Activated naive CD4-positive, alpha-beta T cell treated with anti-CD3 and anti-CD28 coated beads, Interleukin-2, amount 50 U/mL, for 24 hours (primary cell): ENCODE measurements around the gene BOC.
A peak's percentile ranks its signal among the peaks of the same experiment; 100 is the strongest.

Source experiments
- H3K27ac Mint-ChIP-seq: one replicate; pipeline ENCODE4 v1.8.0; 2021; ENCODE audit warnings: mild to moderate bottlenecking, mixed read lengths
- H3K27me3 Mint-ChIP-seq: one replicate; pipeline ENCODE4 v1.8.0; 2021; ENCODE audit warnings: mixed read lengths
- H3K36me3 Mint-ChIP-seq: one replicate; pipeline ENCODE4 v1.8.0; 2021; ENCODE audit warnings: mixed read lengths
- H3K4me1 Mint-ChIP-seq: one replicate; pipeline ENCODE4 v1.8.0; 2021; ENCODE audit warnings: mixed read lengths
- H3K4me3 Mint-ChIP-seq: one replicate; pipeline ENCODE4 v1.8.0; 2021; ENCODE audit warnings: mild to moderate bottlenecking, mixed read lengths
- H3K9me3 Mint-ChIP-seq: one replicate; pipeline ENCODE4 v1.8.0; 2021; ENCODE audit warnings: mixed read lengths

The BOC gene

DNA sequence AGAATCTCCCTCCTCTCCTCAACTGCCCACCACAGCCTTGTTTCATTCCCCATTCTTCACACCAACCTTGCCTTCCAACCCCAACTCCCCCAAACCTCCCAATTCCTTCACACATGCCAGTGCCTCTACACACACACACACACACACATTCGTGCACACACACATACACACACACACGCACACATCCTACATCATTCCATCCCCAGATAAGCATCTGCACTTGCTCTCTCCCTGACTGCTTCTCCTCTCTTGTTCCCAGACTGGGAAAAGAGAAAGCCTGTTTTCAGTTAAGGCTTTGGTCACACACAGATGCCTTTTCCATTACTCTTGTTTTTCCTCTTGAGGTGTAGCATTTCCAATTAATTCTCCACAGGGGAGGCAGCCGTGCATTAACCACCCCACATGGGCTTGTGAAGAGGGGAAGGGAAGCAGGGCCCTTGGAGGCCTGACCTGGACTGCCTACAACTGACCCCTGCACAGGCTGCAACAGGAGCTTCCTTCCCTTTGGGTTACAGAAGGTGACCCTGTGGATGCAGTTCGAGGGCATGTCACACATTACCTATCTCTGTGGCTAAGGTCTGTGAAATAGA is 32.0 kb upstream of the BOC start:
- H3K4me3 Mint-ChIP-seq, result no peak overlapping the region
- H3K27me3 Mint-ChIP-seq, result no peaks in the 10 kb centered on the region
- H3K9me3 Mint-ChIP-seq, result no peaks in the 10 kb centered on the region
- H3K36me3 Mint-ChIP-seq, result no peaks in the 10 kb centered on the region
- no peaks in the 10 kb centered on the region for H3K4me1 Mint-ChIP-seq
- H3K27ac Mint-ChIP-seq, result no peak overlapping the region

- no peaks in the 10 kb centered on the region for H3K36me3 Mint-ChIP-seq
- H3K27me3 Mint-ChIP-seq, result no peaks in the 10 kb centered on the region
- H3K9me3 Mint-ChIP-seq, result no peaks in the 10 kb centered on the region
- no peak overlapping the region for H3K27ac Mint-ChIP-seq
- no peaks in the 10 kb centered on the region for H3K4me1 Mint-ChIP-seq
- no peak overlapping the region for H3K4me3 Mint-ChIP-seq
Observed at GRCh38 chr3:113183748-113184661, 27.4 kb upstream of the BOC start.

- Mint-ChIP-seq H3K4me1 (no peaks in the 10 kb centered on the region), H3K27ac (no peak overlapping the region), H3K27me3 (peaks cover 2% of the 10 kb centered on the region), H3K36me3 (no peaks in the 10 kb centered on the region), H3K4me3 (no peak overlapping the region), H3K9me3 (no peaks in the 10 kb centered on the region)
Observed at GRCh38 chr3:113185194-113185835, 26.0 kb upstream of the BOC start.

- Mint-ChIP-seq H3K4me1 (no peaks in the 10 kb centered on the region), H3K9me3 (no peaks in the 10 kb centered on the region), H3K4me3 (no peak overlapping the region), H3K27me3 (peaks cover 2% of the 10 kb centered on the region), H3K36me3 (no peaks in the 10 kb centered on the region), H3K27ac (no peak overlapping the region)
Observed at GRCh38 chr3:113186566-113186965, 24.8 kb upstream of the BOC start.

DNA sequence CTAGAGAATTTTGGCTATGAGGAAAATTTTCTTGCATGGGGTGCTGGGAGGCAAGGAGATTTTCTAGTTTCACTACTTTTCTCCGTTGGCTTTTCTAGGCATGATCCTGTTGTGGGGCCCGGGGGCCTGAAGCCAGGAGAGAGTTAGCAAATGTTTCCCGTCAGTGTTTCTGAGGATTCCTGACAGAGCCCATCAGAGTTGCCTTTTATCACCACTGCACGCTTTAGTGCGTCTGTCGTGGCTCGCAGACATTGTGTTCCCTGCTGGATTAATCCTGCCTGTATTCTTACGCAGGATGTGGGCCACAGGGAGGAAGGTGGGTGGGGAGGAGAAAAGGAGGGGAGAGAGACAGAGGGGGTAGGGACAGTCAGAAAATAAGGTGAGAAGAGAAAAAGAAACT is 18.1 kb upstream of the BOC start:
- H3K27me3 Mint-ChIP-seq, result peaks cover 2% of the 10 kb centered on the region

DNA sequence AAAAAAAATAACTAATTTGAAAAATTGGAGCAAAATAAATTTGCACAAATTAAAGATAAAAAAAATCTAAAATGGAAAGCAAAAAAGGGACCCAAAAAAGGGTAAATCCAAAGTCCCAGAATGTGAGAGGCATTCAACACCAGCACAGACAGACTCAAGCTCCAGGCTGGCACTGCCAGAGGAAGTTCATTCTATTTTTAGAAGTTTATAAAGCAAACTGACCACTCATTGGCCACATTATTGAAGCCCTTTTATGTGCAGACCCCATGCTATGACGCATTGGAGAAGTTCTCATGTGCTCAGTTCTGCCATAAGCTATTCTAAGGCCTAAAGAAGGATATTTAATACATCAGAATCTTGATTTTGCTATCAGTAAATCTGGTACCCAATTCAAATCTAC is 17.6 kb upstream of the BOC start:
- Mint-ChIP-seq H3K9me3 (no peaks in the 10 kb centered on the region), H3K36me3 (no peaks in the 10 kb centered on the region), H3K4me1 (no peaks in the 10 kb centered on the region), H3K27me3 (peaks cover 2% of the 10 kb centered on the region), H3K4me3 (no peak overlapping the region), H3K27ac (no peak overlapping the region)

More for the DNA sequence above, 18.1 kb upstream of the BOC start:
- H3K9me3 Mint-ChIP-seq, result no peaks in the 10 kb centered on the region
- H3K36me3 Mint-ChIP-seq, result no peaks in the 10 kb centered on the region
- no peak overlapping the region for H3K27ac Mint-ChIP-seq
- no peak overlapping the region for H3K4me3 Mint-ChIP-seq
- no peaks in the 10 kb centered on the region for H3K4me1 Mint-ChIP-seq

DNA sequence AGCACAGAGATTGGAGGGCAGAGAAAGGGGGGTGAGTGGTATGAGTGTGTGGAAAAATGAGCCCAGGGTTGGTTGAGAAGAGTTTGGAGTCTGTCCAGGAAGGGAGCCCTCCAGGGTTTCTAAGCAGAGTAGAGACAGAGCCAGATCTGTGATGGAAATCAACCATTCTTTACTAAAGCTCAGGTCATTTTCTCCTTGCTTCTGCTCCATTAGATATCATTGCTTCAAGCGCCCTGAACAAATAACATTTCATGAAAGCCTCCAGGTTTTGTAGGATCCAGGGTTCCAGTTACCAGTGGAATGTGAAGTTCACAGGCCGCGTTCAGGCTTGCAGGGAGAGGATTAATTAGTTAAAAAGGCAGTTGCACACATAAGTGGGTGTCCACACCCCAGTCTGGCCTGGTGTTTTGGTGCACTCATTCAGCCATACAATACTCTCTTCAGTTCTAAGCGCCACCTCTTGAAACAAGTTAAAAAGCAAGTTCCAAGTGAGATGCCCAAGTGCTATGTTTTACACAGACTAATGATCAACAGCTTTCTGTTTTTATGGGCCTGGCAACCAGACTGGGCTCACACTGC is 16.4 kb upstream of the BOC start:
- Mint-ChIP-seq H3K9me3 (no peaks in the 10 kb centered on the region), H3K27ac (no peak overlapping the region), H3K4me1 (no peaks in the 10 kb centered on the region), H3K27me3 (peaks cover 5% of the 10 kb centered on the region), H3K4me3 (no peak overlapping the region), H3K36me3 (no peaks in the 10 kb centered on the region)

- H3K9me3 Mint-ChIP-seq, result no peaks in the 10 kb centered on the region
- no peak overlapping the region for H3K4me3 Mint-ChIP-seq
Observed at GRCh38 chr3:113200351-113200750, 11.0 kb upstream of the BOC start.

GRCh38 chr3:113200946-113201345 is 10.4 kb upstream of the BOC start:
- no peak overlapping the region for H3K27ac Mint-ChIP-seq
- no peaks in the 10 kb centered on the region for H3K9me3 Mint-ChIP-seq
- H3K4me3 Mint-ChIP-seq, result no peak overlapping the region
- H3K27me3 Mint-ChIP-seq, result peaks cover 9% of the 10 kb centered on the region
- H3K4me1 Mint-ChIP-seq, result no peaks in the 10 kb centered on the region
- no peaks in the 10 kb centered on the region for H3K36me3 Mint-ChIP-seq

More at GRCh38 chr3:113200351-113200750, 11.0 kb upstream of the BOC start:
- Mint-ChIP-seq H3K27me3 (peaks cover 9% of the 10 kb centered on the region), H3K36me3 (no peaks in the 10 kb centered on the region), H3K27ac (no peak overlapping the region), H3K4me1 (no peaks in the 10 kb centered on the region)

- Mint-ChIP-seq H3K27me3 (peaks cover 26% of the 10 kb centered on the region), H3K4me1 (no peaks in the 10 kb centered on the region), H3K36me3 (no peaks in the 10 kb centered on the region), H3K27ac (no peak overlapping the region), H3K4me3 (no peak overlapping the region), H3K9me3 (no peaks in the 10 kb centered on the region)
Observed at GRCh38 chr3:113204371-113204770, 7.0 kb upstream of the BOC start.

DNA sequence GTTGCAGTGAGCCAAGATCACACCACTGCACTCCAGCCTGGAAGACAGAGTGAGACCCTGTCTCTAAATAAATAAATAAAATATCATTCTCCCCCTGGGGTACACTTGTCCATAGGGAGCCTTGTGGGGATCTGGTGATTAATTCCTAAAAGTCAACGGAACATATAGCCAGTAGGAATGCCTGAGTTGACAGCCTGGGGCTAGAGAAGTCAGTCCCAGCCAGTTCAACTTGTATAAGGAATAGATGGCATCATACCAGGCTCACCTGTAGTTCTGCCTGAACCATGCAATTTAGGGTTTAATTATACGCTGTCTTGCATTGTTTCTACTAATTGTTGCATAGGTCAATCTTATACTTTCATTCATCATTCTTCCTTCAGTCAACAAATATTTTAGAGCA is 5.9 kb upstream of the BOC start:
- H3K36me3 Mint-ChIP-seq, result no peaks in the 10 kb centered on the region
- H3K4me3 Mint-ChIP-seq, result no peak overlapping the region
- peaks cover 29% of the 10 kb centered on the region for H3K27me3 Mint-ChIP-seq
- no peak overlapping the region for H3K27ac Mint-ChIP-seq
- no peaks in the 10 kb centered on the region for H3K4me1 Mint-ChIP-seq
- no peaks in the 10 kb centered on the region for H3K9me3 Mint-ChIP-seq

DNA sequence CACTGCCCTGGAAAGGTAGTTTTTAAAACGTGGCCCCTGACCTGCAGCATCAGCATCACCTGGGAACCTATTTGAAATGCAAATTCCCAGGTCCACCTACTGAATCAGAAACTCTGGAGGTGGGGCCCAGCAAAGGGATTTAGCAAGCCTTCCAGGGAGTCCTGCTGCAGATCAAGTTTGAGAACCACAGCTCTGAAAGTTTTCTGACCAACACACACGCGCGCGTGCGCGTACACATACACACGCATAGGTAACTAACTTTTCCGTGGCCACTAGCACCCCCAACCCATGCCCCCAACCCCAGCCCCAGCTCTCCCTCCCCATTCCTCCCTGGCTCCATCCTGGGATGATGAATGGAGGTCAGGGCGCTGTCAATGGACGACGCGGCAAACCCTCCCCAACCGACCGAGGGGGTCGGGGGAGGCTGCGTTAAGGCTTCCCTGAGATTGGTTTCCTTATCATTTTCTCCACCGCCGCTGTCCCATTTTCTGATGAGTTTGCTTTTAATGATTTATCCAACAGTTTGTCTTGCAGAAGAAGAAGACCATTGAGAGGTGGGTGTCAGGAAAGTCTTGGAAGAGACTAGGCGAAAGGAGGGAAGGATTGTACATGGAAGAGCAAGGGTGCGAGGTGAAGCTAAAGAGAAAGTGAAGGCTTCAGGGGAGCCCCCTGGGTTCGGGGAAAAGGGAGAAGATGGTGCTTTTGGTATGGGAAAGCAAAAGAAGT is 590 bp upstream of the BOC start:
- H3K4me1 Mint-ChIP-seq, result peaks cover 9% of the 10 kb centered on the region
- H3K27me3 Mint-ChIP-seq, result peaks cover 52% of the 10 kb centered on the region
- H3K9me3 Mint-ChIP-seq, result no peaks in the 10 kb centered on the region
- peak overlapping the region; percentile 69 for H3K4me3 Mint-ChIP-seq
- H3K36me3 Mint-ChIP-seq, result no peaks in the 10 kb centered on the region
- no peak overlapping the region for H3K27ac Mint-ChIP-seq

DNA sequence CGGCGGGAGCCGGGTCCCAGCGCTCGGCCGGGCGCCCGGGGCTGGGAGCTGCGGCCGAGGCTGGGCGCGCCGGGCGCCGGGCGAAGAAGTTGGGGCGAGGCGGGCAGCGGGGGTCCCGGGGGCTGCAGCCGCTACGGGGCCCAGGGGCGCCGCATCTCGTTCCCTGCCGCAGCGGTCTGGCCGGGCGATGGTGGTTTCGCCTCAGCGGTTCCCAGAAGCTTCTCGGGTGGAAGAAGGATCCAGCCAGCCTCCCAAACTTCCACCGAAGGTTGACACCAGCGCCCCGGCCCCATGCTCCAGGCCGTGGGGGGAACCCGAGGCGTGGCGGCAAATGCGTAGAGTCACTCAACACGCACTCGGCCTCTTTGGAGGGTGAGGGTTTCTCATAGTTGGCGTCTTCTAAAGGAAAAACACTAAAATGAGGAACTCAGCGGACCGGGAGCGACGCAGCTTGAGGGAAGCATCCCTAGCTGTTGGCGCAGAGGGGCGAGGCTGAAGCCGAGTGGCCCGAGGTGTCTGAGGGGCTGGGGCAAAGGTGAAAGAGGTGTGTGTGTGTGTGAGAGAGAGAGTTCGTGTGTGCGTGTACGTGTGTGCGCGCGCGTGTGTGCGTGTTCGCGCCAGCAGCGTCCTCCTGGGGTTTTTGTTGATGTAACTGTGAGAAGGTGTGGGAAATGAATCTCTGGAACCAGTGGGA is 940 bp downstream of the BOC start:
- Mint-ChIP-seq H3K27me3 (peaks cover 47% of the 10 kb centered on the region), H3K4me1 (peaks cover 9% of the 10 kb centered on the region), H3K36me3 (no peaks in the 10 kb centered on the region), H3K4me3 (peak overlapping the region; percentile 52), H3K27ac (no peak overlapping the region), H3K9me3 (no peaks in the 10 kb centered on the region)

GRCh38 chr3:113212844-113213375 is 1.6 kb downstream of the BOC start:
- Mint-ChIP-seq H3K27ac (no peak overlapping the region), H3K9me3 (no peaks in the 10 kb centered on the region), H3K27me3 (peaks cover 46% of the 10 kb centered on the region), H3K36me3 (no peaks in the 10 kb centered on the region), H3K4me3 (no peak overlapping the region), H3K4me1 (peaks cover 9% of the 10 kb centered on the region)
